AG09309 (cell line): ENCODE measurements around the gene MYO1E.
"Not testable (repeated sequence)": the region's sequence is repeated elsewhere in the genome, so short reads cannot be mapped to it uniquely, and the experiment has no call there.

Experiments used
- DNase-seq: peaks from one replicate; pipeline ENCODE4 v3.0.0-alpha.2; 2010; ENCODE audit warnings: low read depth
- H3K4me3 ChIP-seq: 2 replicates; pipeline ENCODE4 v1.5.1; 2011; ENCODE audit warnings: mild to moderate bottlenecking, low read depth, low read length, moderate library complexity; ENCODE audit not compliant: control insufficient read depth
- CTCF ChIP-seq: IDR thresholded peaks from 2 replicates; pipeline ENCODE4 v1.5.1; 2011; ENCODE audit warnings: mild to moderate bottlenecking, low read depth, low read length, inconsistent platforms; ENCODE audit not compliant: insufficient read depth, control insufficient read depth; ENCODE audit errors: missing control alignments

The MYO1E gene

GRCh38 chr15:59347915-59348314, 24.8 kb downstream of the MYO1E start:
- no peak for DNase-seq
- no peak overlapping the region for H3K4me3 ChIP-seq
- TF ChIP-seq CTCF, result no peak

- DNase-seq, result no peak
- TF ChIP-seq CTCF, result no peak
- H3K4me3 ChIP-seq, result no peak overlapping the region
These were observed 25.7 kb downstream of the MYO1E start for GRCh38 chr15:59346951-59347350.

DNA sequence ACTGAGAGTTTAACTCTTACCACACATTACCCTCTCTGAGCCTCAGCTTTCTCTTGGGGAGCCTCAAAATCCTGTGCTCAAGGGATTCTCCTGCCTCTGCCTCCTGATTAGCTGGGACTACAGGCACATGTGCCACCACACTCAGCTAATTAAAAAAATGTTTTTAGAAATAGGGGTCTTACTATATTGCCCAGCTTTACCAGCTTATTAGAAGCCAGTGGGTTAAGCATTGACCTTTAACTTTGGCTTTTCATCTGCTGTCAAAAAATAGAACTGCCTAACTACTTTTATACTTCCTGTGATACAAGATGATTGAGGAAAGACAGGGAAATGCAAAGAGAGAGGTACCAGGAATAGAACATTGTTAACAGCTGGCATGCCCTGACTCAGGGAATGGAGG, 27.3 kb downstream of the MYO1E start:
- H3K4me3 ChIP-seq, result no peak overlapping the region
- no peak for DNase-seq
- TF ChIP-seq CTCF, result no peak

GRCh38 chr15:59344311-59344710, 28.4 kb downstream of the MYO1E start:
- no peak for TF ChIP-seq CTCF
- no peak overlapping the region for H3K4me3 ChIP-seq
- no peak for DNase-seq

DNA sequence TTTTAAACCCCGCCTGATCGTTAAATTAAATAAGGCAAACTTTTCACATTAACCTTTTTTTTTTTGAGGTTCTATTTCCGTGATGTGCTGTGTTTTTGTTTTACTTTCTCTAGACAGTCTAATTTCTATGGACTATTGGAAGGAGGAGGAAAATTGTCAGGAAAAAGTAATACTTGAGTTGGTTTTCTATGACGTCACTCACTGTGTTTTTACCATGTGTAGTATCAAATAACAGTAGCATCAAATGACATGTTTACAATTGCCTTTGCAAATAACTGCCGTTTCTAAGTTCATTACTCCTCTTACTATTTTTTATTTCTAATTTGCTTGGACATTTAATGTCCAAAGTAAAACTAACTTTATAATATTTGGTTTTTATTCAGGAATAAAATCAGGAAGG, 32.3 kb downstream of the MYO1E start:
- DNase-seq, result no peak
- TF ChIP-seq CTCF, result no peak
- no peak overlapping the region for H3K4me3 ChIP-seq

DNA sequence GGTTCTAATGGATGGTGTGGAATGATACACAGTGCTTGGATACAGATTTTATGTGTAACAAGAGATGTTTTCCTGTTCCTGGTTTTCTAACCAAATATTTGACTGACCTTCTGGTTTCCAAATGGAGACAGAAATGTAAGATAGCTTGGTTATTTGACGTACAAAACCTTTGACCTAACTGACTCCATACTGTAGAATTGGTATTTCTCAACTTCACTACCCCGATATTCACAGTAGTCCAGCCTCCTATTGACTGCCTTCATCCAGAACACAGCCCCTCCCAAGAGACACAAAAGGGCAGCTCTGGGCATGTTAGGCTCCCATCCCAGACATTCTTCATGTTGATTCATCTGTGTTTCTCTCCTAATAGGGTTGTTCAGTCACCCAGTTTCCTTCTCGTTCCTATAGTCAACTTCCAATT, 33.4 kb downstream of the MYO1E start:
- no peak for DNase-seq
- H3K4me3 ChIP-seq, result no peak overlapping the region
- TF ChIP-seq CTCF, result no peak

DNA sequence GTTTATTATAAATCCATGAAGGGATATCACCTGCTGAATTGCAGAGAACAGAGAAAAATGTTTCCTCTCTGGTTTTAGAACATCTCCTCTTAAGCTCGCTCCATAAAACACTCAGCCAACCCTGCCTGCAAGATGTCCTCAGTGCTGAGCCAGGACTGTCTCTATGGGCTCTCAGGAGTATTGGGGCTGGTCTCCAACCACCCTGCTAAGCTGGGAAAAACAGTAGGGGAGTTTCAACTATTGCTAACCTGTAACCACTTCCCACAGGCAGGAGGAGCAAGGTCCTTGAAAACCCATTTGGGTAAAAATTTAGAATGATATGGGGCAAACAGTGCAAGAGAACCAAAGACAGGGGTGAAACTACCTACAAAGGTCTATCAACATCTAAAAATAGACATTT, 34.3 kb downstream of the MYO1E start:
- TF ChIP-seq CTCF, result no peak
- H3K4me3 ChIP-seq, result no peak overlapping the region
- DNase-seq, result no peak

- not testable (repeated sequence) for DNase-seq, H3K4me3 ChIP-seq
These were observed 35.9 kb downstream of the MYO1E start for GRCh38 chr15:59336725-59337124.
